HepG2 (cell line): ENCODE results near the gene LTA4H. TPM values are rescaled to one million over a fixed set of nuclear protein-coding genes. Genes with fewer than 3 reads are reported as not detected.
A peak's percentile ranks its signal among the peaks of the same experiment; 100 is the strongest.

Experiments
- ARNTL ChIP-seq: sonication (generic); formaldehyde crosslinking; IDR thresholded peaks from 2 replicates; pipeline ENCODE4 v1.4.0; 2020; ENCODE audit warnings: mild to moderate bottlenecking, missing genetic modification reagents
- FIP1L1 ChIP-seq: fragments of 200-400 bp; formaldehyde crosslinking; IDR thresholded peaks from 2 replicates; pipeline ENCODE4 v1.6.1; 2018; ENCODE audit warnings: low read depth, mild to moderate bottlenecking, low read length, moderate library complexity, borderline replicate concordance; ENCODE audit not compliant: insufficient read depth
- GATA4 ChIP-seq: sonication (generic); IDR thresholded peaks from 2 replicates; pipeline ENCODE4 v1.6.1; 2016; ENCODE audit warnings: antibody characterized with exemption, low read depth, borderline replicate concordance
- NONO ChIP-seq, 2 experiments: fragments of 450-650 bp in 1 of 2; sonication (generic) in 1 of 2; formaldehyde crosslinking in 1 of 2; IDR thresholded peaks in 1 of 2; conservative IDR thresholded peaks in 1 of 2; 2 replicates each; pipeline versions ENCODE4 v1.6.1 to v1.8.0; 2017 to 2022; ENCODE audit warnings: mild to moderate bottlenecking in 1 of 2, missing genetic modification reagents in 1 of 2, moderate library complexity in 1 of 2
- NR2F6 ChIP-seq, 2 experiments: IDR thresholded peaks; 2 replicates each; pipeline ENCODE4 v1.6.1; 2016; ENCODE audit warnings: antibody characterized with exemption in 1 of 2, mild to moderate bottlenecking in 1 of 2
- THAP11 ChIP-seq: IDR thresholded peaks from 2 replicates; pipeline ENCODE4 v1.6.1; 2016; ENCODE audit warnings: missing biosample characterization, missing genetic modification reagents
- TSC22D2 ChIP-seq: sonication (generic); formaldehyde crosslinking; IDR thresholded peaks from 2 replicates; pipeline ENCODE4 v1.5.1; 2020; ENCODE audit warnings: missing genetic modification reagents, mild to moderate bottlenecking, borderline replicate concordance
- U2AF2 ChIP-seq: fragments of 200-400 bp; formaldehyde crosslinking; IDR thresholded peaks from 2 replicates; pipeline ENCODE4 v1.6.1; 2017; ENCODE audit warnings: low read depth, mild to moderate bottlenecking, low read length
- ZFP37 ChIP-seq: sonication (generic); formaldehyde crosslinking; IDR thresholded peaks from 2 replicates; pipeline ENCODE4 v1.4.0; 2020; ENCODE audit warnings: missing genetic modification reagents, borderline replicate concordance
- ZNF121 ChIP-seq: sonication (generic); formaldehyde crosslinking; IDR thresholded peaks from 2 replicates; pipeline ENCODE4 v1.5.0; 2020; ENCODE audit warnings: mild to moderate bottlenecking, missing genetic modification reagents
- ZNF3 ChIP-seq: IDR thresholded peaks from 2 replicates; pipeline ENCODE4 v1.7.0; 2017; ENCODE audit warnings: inconsistent platforms
- ZNF577 ChIP-seq: sonication (generic); formaldehyde crosslinking; IDR thresholded peaks from 2 replicates; pipeline ENCODE4 v1.4.0; 2020; ENCODE audit warnings: mild to moderate bottlenecking, low read depth, missing genetic modification reagents, borderline replicate concordance
- ZNF768 ChIP-seq: sonication (generic); formaldehyde crosslinking; IDR thresholded peaks from 2 replicates; pipeline ENCODE4 v1.4.0; 2020; ENCODE audit warnings: missing genetic modification reagents
- polyA plus RNA-seq, 8 experiments: library from polyadenylated mRNA; depleted of rRNA in 3 of 8; stranded (reverse) in 7 of 8; unstranded in 1 of 8; fragments of >200 nt; fragmentation: Illumina TruSeq in 4 of 8; extraction: Trizol in 4 of 8; gene quantifications; 2 replicates each; pipeline versions ENCODE4 v1.2.1 to v1.2.3, GENCODE V29; 2011 to 2016; ENCODE audit warnings: low read depth in 4 of 8, missing spikeins in 1 of 8, mixed read lengths in 1 of 8; ENCODE audit not compliant: insufficient read depth in 1 of 8
- total RNA-seq, 5 experiments: library from RNA; depleted of rRNA; stranded (reverse); fragments of >200 nt; fragmentation: Illumina TruSeq; extraction: Trizol; gene quantifications; 2 replicates each; pipeline ENCODE4 v1.2.3, GENCODE V29; 2016; ENCODE audit warnings: low read depth in 1 of 5
- TF ChIP-seq, protein P1 (sequence below): sonication (generic); formaldehyde crosslinking; conservative IDR thresholded peaks from 2 replicates; pipeline ENCODE4 v1.5.0; 2020; ENCODE audit warnings: missing genetic modification reagents
- TF ChIP-seq, protein P2 (sequence below): IDR thresholded peaks from 2 replicates; pipeline ENCODE4 v1.6.1; 2018; ENCODE audit warnings: missing genetic modification reagents
- TF ChIP-seq, protein P3 (sequence below): sonication (generic); formaldehyde crosslinking; IDR thresholded peaks from one replicate; pipeline ENCODE4 v1.5.1; 2020; ENCODE audit warnings: mild to moderate bottlenecking, missing genetic modification reagents; ENCODE audit errors: not compliant biosample characterization
- TF ChIP-seq, protein P4 (sequence below): sonication (generic); formaldehyde crosslinking; IDR thresholded peaks from 2 replicates; pipeline ENCODE4 v1.4.0; 2020; ENCODE audit warnings: mild to moderate bottlenecking, missing genetic modification reagents

The LTA4H gene
- total and polyA plus RNA-seq, 2 of the 13 experiments (the other 11 are each of a cell fraction or from before 2014, with no cell fraction given), result 87.5 to 90.4 TPM

DNA sequence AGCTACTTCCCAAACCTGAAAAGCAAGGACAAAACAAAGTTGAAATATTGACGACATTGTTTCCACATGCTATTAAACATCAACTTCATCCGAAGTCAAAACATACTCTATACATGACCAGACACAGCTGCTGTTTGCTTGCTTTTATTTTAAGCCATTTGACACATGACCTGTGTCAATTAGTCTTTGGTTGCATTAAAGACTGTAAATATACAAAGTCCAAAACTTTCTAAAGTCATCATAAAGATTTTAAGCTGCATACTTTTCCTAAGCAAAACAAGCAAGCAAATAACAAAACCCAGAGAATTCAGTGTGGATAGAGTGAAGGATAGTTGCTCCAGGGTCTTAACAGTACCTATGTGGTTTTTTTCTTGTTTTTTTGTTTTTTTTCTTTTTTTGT is 61.0 kb downstream of the LTA4H start (continued):
- TF ChIP-seq, protein P1, sequence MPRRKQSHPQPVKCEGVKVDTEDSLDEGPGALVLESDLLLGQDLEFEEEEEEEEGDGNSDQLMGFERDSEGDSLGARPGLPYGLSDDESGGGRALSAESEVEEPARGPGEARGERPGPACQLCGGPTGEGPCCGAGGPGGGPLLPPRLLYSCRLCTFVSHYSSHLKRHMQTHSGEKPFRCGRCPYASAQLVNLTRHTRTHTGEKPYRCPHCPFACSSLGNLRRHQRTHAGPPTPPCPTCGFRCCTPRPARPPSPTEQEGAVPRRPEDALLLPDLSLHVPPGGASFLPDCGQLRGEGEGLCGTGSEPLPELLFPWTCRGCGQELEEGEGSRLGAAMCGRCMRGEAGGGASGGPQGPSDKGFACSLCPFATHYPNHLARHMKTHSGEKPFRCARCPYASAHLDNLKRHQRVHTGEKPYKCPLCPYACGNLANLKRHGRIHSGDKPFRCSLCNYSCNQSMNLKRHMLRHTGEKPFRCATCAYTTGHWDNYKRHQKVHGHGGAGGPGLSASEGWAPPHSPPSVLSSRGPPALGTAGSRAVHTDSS, result no peak
- TF ChIP-seq U2AF2, result no peak
- TF ChIP-seq NONO (IDR thresholded peaks at IDR 0.05), result no peak
- no peak; the same call in 1 of the 2 replicates for TF ChIP-seq NONO (CRISPR knock-in tag; conservative IDR thresholded peaks at IDR 0.05)
- TF ChIP-seq FIP1L1, result no peak
- TF ChIP-seq ARNTL (CRISPR knock-in tag), result peak; percentile 61
- TF ChIP-seq, protein P2, sequence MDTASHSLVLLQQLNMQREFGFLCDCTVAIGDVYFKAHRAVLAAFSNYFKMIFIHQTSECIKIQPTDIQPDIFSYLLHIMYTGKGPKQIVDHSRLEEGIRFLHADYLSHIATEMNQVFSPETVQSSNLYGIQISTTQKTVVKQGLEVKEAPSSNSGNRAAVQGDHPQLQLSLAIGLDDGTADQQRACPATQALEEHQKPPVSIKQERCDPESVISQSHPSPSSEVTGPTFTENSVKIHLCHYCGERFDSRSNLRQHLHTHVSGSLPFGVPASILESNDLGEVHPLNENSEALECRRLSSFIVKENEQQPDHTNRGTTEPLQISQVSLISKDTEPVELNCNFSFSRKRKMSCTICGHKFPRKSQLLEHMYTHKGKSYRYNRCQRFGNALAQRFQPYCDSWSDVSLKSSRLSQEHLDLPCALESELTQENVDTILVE (CRISPR knock-in tag), result peak; percentile 80; the same call in 1 of the 2 replicates
- TF ChIP-seq THAP11 (CRISPR knock-in tag), result peak; percentile 62
- TF ChIP-seq GATA4, result peak; percentile 71; the same call in 1 of the 2 replicates
- no peak for TF ChIP-seq ZFP37 (CRISPR knock-in tag)
- no peak for TF ChIP-seq ZNF577
- no peak for TF ChIP-seq TSC22D2 (CRISPR knock-in tag)
- TF ChIP-seq ZNF3 (CRISPR knock-in tag), result 0 out of 2 replicates have a peak, but pooled peaks have one; percentile 52
- no peak for TF ChIP-seq ZNF768 (CRISPR knock-in tag)
- TF ChIP-seq ZNF121, result no peak
- TF ChIP-seq, protein P3, sequence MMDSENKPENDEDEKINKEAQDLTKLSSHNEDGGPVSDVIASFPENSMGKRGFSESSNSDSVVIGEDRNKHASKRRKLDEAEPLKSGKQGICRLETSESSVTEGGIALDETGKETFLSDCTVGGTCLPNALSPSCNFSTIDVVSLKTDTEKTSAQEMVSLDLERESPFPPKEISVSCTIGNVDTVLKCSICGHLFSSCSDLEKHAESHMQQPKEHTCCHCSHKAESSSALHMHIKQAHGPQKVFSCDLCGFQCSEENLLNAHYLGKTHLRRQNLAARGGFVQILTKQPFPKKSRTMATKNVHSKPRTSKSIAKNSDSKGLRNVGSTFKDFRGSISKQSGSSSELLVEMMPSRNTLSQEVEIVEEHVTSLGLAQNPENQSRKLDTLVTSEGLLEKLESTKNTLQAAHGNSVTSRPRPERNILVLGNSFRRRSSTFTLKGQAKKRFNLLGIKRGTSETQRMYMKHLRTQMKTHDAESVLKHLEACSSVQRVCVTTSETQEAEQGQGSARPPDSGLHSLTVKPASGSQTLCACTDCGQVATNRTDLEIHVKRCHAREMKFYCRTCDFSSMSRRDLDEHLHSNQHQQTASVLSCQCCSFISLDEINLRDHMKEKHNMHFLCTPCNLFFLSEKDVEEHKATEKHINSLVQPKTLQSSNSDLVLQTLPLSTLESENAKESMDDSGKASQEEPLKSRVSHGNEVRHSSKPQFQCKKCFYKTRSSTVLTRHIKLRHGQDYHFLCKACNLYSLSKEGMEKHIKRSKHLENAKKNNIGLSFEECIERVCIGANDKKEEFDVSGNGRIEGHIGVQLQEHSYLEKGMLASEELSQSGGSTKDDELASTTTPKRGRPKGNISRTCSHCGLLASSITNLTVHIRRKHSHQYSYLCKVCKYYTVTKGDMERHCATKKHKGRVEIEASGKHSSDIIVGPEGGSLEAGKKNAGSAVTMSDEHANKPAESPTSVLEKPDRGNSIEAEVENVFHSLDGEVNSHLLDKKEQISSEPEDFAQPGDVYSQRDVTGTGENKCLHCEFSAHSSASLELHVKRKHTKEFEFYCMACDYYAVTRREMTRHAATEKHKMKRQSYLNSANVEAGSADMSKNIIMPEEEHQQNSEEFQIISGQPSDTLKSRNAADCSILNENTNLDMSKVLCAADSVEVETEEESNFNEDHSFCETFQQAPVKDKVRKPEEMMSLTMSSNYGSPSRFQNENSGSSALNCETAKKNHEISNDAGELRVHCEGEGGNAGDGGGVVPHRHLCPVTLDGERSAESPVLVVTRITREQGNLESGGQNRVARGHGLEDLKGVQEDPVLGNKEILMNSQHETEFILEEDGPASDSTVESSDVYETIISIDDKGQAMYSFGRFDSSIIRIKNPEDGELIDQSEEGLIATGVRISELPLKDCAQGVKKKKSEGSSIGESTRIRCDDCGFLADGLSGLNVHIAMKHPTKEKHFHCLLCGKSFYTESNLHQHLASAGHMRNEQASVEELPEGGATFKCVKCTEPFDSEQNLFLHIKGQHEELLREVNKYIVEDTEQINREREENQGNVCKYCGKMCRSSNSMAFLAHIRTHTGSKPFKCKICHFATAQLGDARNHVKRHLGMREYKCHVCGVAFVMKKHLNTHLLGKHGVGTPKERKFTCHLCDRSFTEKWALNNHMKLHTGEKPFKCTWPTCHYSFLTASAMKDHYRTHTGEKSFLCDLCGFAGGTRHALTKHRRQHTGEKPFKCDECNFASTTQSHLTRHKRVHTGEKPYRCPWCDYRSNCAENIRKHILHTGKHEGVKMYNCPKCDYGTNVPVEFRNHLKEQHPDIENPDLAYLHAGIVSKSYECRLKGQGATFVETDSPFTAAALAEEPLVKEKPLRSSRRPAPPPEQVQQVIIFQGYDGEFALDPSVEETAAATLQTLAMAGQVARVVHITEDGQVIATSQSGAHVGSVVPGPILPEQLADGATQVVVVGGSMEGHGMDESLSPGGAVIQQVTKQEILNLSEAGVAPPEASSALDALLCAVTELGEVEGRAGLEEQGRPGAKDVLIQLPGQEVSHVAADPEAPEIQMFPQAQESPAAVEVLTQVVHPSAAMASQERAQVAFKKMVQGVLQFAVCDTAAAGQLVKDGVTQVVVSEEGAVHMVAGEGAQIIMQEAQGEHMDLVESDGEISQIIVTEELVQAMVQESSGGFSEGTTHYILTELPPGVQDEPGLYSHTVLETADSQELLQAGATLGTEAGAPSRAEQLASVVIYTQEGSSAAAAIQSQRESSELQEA, result no peak
- TF ChIP-seq, protein P4, sequence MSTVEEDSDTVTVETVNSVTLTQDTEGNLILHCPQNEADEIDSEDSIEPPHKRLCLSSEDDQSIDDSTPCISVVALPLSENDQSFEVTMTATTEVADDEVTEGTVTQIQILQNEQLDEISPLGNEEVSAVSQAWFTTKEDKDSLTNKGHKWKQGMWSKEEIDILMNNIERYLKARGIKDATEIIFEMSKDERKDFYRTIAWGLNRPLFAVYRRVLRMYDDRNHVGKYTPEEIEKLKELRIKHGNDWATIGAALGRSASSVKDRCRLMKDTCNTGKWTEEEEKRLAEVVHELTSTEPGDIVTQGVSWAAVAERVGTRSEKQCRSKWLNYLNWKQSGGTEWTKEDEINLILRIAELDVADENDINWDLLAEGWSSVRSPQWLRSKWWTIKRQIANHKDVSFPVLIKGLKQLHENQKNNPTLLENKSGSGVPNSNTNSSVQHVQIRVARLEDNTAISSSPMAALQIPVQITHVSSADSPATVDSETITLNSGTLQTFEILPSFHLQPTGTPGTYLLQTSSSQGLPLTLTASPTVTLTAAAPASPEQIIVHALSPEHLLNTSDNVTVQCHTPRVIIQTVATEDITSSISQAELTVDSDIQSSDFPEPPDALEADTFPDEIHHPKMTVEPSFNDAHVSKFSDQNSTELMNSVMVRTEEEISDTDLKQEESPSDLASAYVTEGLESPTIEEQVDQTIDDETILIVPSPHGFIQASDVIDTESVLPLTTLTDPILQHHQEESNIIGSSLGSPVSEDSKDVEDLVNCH, result no peak
- peak; percentile 98 for TF ChIP-seq NR2F6 (IDR thresholded peaks at IDR 0.05)
- peak; percentile 94 for TF ChIP-seq NR2F6 (CRISPR knock-in tag; IDR thresholded peaks at IDR 0.05)
